Measurements from ENCODE around the gene MAD1L1. TPM values are rescaled to one million over a fixed set of nuclear protein-coding genes. Genes with fewer than 3 reads are reported as not detected.

MAD1L1 gene
- total RNA-seq, 1 donor from 2014 or later, result 54.0 TPM

- Mint-ChIP-seq H3K27me3 (no peaks in the 10 kb centered on the region), H3K27ac (no peak overlapping the region), H3K36me3 (ENCODE audit: low read depth) (no peaks in the 10 kb centered on the region), H3K4me1 (peaks cover 7% of the 10 kb centered on the region), H3K4me3 (no peak overlapping the region), H3K9me3 (no peaks in the 10 kb centered on the region)
- DNase-seq, result no peak
- intact Hi-C loops (cut with micrococcal nuclease), result no loop called here
Observed at GRCh38 chr7:2014391-2015241, 218.1 kb downstream of the MAD1L1 start.

- Mint-ChIP-seq H3K4me3 (no peak overlapping the region), H3K36me3 (ENCODE audit: low read depth) (no peaks in the 10 kb centered on the region), H3K9me3 (no peaks in the 10 kb centered on the region), H3K27ac (no peak overlapping the region), H3K4me1 (no peaks in the 10 kb centered on the region), H3K27me3 (no peaks in the 10 kb centered on the region)
- no peak for DNase-seq
- intact Hi-C loops (cut with micrococcal nuclease), result no loop called here
Observed at GRCh38 chr7:2013381-2014311, 219.1 kb downstream of the MAD1L1 start.

GRCh38 chr7:2012981-2013380 is 219.8 kb downstream of the MAD1L1 start:
- intact Hi-C loops (cut with micrococcal nuclease), result no loop called here
- Mint-ChIP-seq H3K4me3 (no peak overlapping the region), H3K36me3 (ENCODE audit: low read depth) (no peaks in the 10 kb centered on the region), H3K4me1 (no peaks in the 10 kb centered on the region), H3K27me3 (no peaks in the 10 kb centered on the region), H3K9me3 (no peaks in the 10 kb centered on the region), H3K27ac (no peak overlapping the region)
- no peak for DNase-seq

- Mint-ChIP-seq H3K4me3 (no peak overlapping the region), H3K4me1 (no peaks in the 10 kb centered on the region), H3K36me3 (ENCODE audit: low read depth) (no peaks in the 10 kb centered on the region), H3K27me3 (no peaks in the 10 kb centered on the region), H3K27ac (no peak overlapping the region), H3K9me3 (no peaks in the 10 kb centered on the region)
- no peak for DNase-seq
- intact Hi-C loops (cut with micrococcal nuclease), result no loop called here
Observed at GRCh38 chr7:2012044-2012900, 220.5 kb downstream of the MAD1L1 start.

- Mint-ChIP-seq H3K9me3 (no peaks in the 10 kb centered on the region), H3K36me3 (ENCODE audit: low read depth) (no peaks in the 10 kb centered on the region), H3K4me1 (no peaks in the 10 kb centered on the region), H3K27ac (no peak overlapping the region), H3K4me3 (no peak overlapping the region), H3K27me3 (no peaks in the 10 kb centered on the region)
- no peak for DNase-seq
- intact Hi-C loops (cut with micrococcal nuclease), result no loop called here
Observed at GRCh38 chr7:2011266-2012043, 221.3 kb downstream of the MAD1L1 start.

GRCh38 chr7:2010551-2011265 is 222.0 kb downstream of the MAD1L1 start:
- no peak for DNase-seq
- no peaks in the 10 kb centered on the region for H3K9me3 Mint-ChIP-seq
- H3K4me3 Mint-ChIP-seq, result no peak overlapping the region
- H3K36me3 Mint-ChIP-seq (ENCODE audit: low read depth), result no peaks in the 10 kb centered on the region
- intact Hi-C loops (cut with micrococcal nuclease), result no loop called here
- no peak overlapping the region for H3K27ac Mint-ChIP-seq
- H3K27me3 Mint-ChIP-seq, result no peaks in the 10 kb centered on the region
- H3K4me1 Mint-ChIP-seq, result peaks cover 2% of the 10 kb centered on the region

- no peaks in the 10 kb centered on the region for H3K9me3 Mint-ChIP-seq
- DNase-seq, result no peak
- intact Hi-C loops (cut with micrococcal nuclease), result no loop called here
- no peaks in the 10 kb centered on the region for H3K36me3 Mint-ChIP-seq (ENCODE audit: low read depth)
- H3K4me3 Mint-ChIP-seq, result no peak overlapping the region
- no peaks in the 10 kb centered on the region for H3K27me3 Mint-ChIP-seq
- peaks cover 2% of the 10 kb centered on the region for H3K4me1 Mint-ChIP-seq
- H3K27ac Mint-ChIP-seq, result no peak overlapping the region
Observed at GRCh38 chr7:2010101-2010500, 222.6 kb downstream of the MAD1L1 start.

GRCh38 chr7:2009541-2010001 is 223.2 kb downstream of the MAD1L1 start:
- DNase-seq, result no peak
- Mint-ChIP-seq H3K36me3 (ENCODE audit: low read depth) (no peaks in the 10 kb centered on the region), H3K9me3 (no peaks in the 10 kb centered on the region), H3K4me3 (no peak overlapping the region), H3K27me3 (no peaks in the 10 kb centered on the region), H3K4me1 (peaks cover 2% of the 10 kb centered on the region), H3K27ac (no peak overlapping the region)
- intact Hi-C loops (cut with micrococcal nuclease), result no loop called here

GRCh38 chr7:2008936-2009540 is 223.7 kb downstream of the MAD1L1 start:
- Mint-ChIP-seq H3K4me1 (peaks cover 2% of the 10 kb centered on the region), H3K4me3 (no peak overlapping the region), H3K27ac (no peak overlapping the region), H3K36me3 (ENCODE audit: low read depth) (no peaks in the 10 kb centered on the region), H3K27me3 (no peaks in the 10 kb centered on the region), H3K9me3 (no peaks in the 10 kb centered on the region)
- intact Hi-C loops (cut with micrococcal nuclease), result no loop called here
- DNase-seq, result no peak

GRCh38 chr7:2008101-2008935 is 224.4 kb downstream of the MAD1L1 start:
- no peak overlapping the region for H3K27ac Mint-ChIP-seq
- H3K4me1 Mint-ChIP-seq, result peaks cover 2% of the 10 kb centered on the region
- intact Hi-C loops (cut with micrococcal nuclease), result no loop called here
- DNase-seq, result no peak
- H3K27me3 Mint-ChIP-seq, result no peaks in the 10 kb centered on the region
- no peaks in the 10 kb centered on the region for H3K9me3 Mint-ChIP-seq
- H3K36me3 Mint-ChIP-seq (ENCODE audit: low read depth), result no peaks in the 10 kb centered on the region
- H3K4me3 Mint-ChIP-seq, result no peak overlapping the region

GRCh38 chr7:2007551-2007950 is 225.2 kb downstream of the MAD1L1 start:
- DNase-seq, result no peak
- Mint-ChIP-seq H3K36me3 (ENCODE audit: low read depth) (no peaks in the 10 kb centered on the region), H3K9me3 (no peaks in the 10 kb centered on the region), H3K27me3 (no peaks in the 10 kb centered on the region), H3K27ac (no peak overlapping the region), H3K4me1 (peaks cover 2% of the 10 kb centered on the region), H3K4me3 (no peak overlapping the region)
- intact Hi-C loops (cut with micrococcal nuclease), result no loop called here
